Peyer's patch (tissue), 4 donors: ENCODE results near the gene ITGB6.

Experiments
- POLR2A ChIP-seq, 2 donors: fragments of 450-650 bp; IDR thresholded peaks; one replicate each; pipeline ENCODE4 v1.5.1; 2017; ENCODE audit warnings: antibody characterized with exemption in 2 of 2, mild to moderate bottlenecking in 2 of 2, moderate library complexity in 2 of 2
- TF ChIP-seq, protein P1 (sequence below), 6 experiments: fragments of 450-650 bp in 4 of 6; fragments of 200-600 bp in 2 of 6; sonication (generic) in 1 of 6; IDR thresholded peaks; one replicate each; pipeline ENCODE4 v1.5.1; 2017 to 2019; ENCODE audit warnings: antibody characterized with exemption in 6 of 6, mild to moderate bottlenecking in 3 of 6, moderate library complexity in 1 of 6

DNA sequence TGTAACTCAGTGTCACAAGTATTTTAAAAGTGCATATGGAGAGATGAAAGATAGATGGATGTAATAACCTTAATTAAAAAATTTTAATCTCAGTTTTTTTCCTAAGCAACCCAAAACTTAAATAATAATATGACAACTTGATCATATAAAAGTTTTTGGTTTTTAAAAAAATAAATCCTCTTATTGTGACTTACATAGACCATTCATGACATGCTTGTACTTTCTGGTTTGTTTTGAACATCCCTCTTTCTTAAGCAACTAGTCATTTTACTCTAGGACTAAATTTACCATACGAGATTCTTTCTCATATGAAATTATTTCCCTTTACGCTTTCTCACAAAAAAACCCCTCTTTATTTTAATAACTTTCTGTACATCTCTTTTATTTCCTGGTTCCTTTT lies 131.2 kb downstream of the ITGB6 start:
- TF ChIP-seq, protein P1, sequence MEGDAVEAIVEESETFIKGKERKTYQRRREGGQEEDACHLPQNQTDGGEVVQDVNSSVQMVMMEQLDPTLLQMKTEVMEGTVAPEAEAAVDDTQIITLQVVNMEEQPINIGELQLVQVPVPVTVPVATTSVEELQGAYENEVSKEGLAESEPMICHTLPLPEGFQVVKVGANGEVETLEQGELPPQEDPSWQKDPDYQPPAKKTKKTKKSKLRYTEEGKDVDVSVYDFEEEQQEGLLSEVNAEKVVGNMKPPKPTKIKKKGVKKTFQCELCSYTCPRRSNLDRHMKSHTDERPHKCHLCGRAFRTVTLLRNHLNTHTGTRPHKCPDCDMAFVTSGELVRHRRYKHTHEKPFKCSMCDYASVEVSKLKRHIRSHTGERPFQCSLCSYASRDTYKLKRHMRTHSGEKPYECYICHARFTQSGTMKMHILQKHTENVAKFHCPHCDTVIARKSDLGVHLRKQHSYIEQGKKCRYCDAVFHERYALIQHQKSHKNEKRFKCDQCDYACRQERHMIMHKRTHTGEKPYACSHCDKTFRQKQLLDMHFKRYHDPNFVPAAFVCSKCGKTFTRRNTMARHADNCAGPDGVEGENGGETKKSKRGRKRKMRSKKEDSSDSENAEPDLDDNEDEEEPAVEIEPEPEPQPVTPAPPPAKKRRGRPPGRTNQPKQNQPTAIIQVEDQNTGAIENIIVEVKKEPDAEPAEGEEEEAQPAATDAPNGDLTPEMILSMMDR (IDR thresholded peaks at IDR 0.05): no peak
- TF ChIP-seq POLR2A (IDR thresholded peaks at IDR 0.05): no peak
